DND-41 (cell line): Measurements from ENCODE around the gene ING4.

Experiments used
- ATAC-seq: fragments of 200-7000 bp; cut with Tn5 transposase; 3 replicates; pipeline ENCODE4 v1.9.1; 2021; ENCODE audit warnings: low read depth; ENCODE audit not compliant: insufficient read depth
- DNase-seq: peaks from one replicate; pipeline ENCODE4 v3.0.0-alpha.2; 2020
- H2AFZ ChIP-seq: 2 replicates; pipeline ENCODE4 v1.6.0; 2012; ENCODE audit warnings: low read depth, low read length
- H3K27ac ChIP-seq: 2 replicates; pipeline ENCODE4 v1.5.1; 2012; ENCODE audit warnings: low read length, inconsistent platforms
- H3K27me3 ChIP-seq: fragments of 200-600 bp; sonication (generic); 2 replicates; pipeline ENCODE4 v1.6.0; 2012; ENCODE audit warnings: low read length, mild to moderate bottlenecking, inconsistent platforms; ENCODE audit not compliant: insufficient read depth, poor library complexity
- H3K36me3 ChIP-seq: 2 replicates; pipeline ENCODE4 v1.5.1; 2012; ENCODE audit warnings: low read length, inconsistent platforms; ENCODE audit not compliant: insufficient read depth
- H3K4me1 ChIP-seq: 2 replicates; pipeline ENCODE4 v1.5.1; 2012; ENCODE audit warnings: mild to moderate bottlenecking, low read length; ENCODE audit not compliant: insufficient read depth
- H3K4me2 ChIP-seq: 2 replicates; pipeline ENCODE4 v1.6.0; 2012; ENCODE audit warnings: mild to moderate bottlenecking, moderate library complexity, low read length, inconsistent platforms; ENCODE audit not compliant: insufficient read depth
- H3K4me3 ChIP-seq, 2 experiments: fragments of 200-600 bp in 1 of 2; shearing (Covaris generic) in 1 of 2; 2 replicates each; pipeline ENCODE4 v1.5.1; 2012 to 2016; ENCODE audit warnings: inconsistent platforms in 2 of 2, low read length in 2 of 2, mild to moderate bottlenecking in 2 of 2, low read depth in 1 of 2, moderate library complexity in 1 of 2
- H3K79me2 ChIP-seq: 2 replicates; pipeline ENCODE4 v1.6.0; 2012; ENCODE audit warnings: low read length, inconsistent platforms; ENCODE audit not compliant: insufficient read depth
- H3K9ac ChIP-seq: 2 replicates; pipeline ENCODE4 v1.6.0; 2012; ENCODE audit warnings: low read depth, mild to moderate bottlenecking, inconsistent platforms, low read length, moderate library complexity
- H3K9me3 ChIP-seq: 2 replicates; pipeline ENCODE4 v1.5.1; 2012; ENCODE audit warnings: low read length, moderate library complexity, mild to moderate bottlenecking, inconsistent platforms; ENCODE audit not compliant: insufficient read depth, severe bottlenecking
- H4K20me1 ChIP-seq: 2 replicates; pipeline ENCODE4 v1.6.0; 2012; ENCODE audit warnings: low read length; ENCODE audit not compliant: insufficient read depth
- EZH2 ChIP-seq: IDR thresholded peaks from 3 replicates; pipeline ENCODE4 v1.6.1; 2012; ENCODE audit warnings: borderline replicate concordance, low read depth, mild to moderate bottlenecking, moderate library complexity, low read length, inconsistent platforms; ENCODE audit not compliant: severe bottlenecking
- TF ChIP-seq, protein P1 (sequence below): IDR thresholded peaks from 2 replicates; pipeline ENCODE4 v1.5.1; 2012; ENCODE audit warnings: borderline replicate concordance, low read length, moderate library complexity, mild to moderate bottlenecking; ENCODE audit not compliant: poor library complexity, severe bottlenecking; ENCODE audit errors: extremely low read depth

The ING4 gene

DNA sequence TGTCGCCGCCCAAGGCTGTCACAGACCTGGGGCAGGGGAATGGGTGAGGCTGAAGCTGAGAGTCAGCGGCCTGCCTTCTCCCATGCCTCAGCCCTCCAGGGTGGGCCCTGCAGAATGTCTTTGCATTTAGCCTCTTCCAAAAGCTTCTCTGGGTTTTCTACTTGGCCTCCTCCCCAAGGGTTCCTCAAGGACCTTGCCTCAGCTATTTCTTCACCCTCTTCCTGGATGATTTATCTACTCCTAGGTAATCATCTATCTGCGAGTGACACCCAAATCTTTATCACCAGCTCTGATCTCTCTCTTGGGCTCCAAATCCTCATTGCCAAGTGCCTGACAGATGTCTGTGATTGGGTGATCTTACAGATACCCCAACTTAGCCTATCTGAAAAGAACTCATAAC is 22.4 kb downstream of the ING4 start:
- no peaks in the 10 kb centered on the region for H3K9me3 ChIP-seq
- H3K27ac ChIP-seq, result no peak overlapping the region
- no peak for ATAC-seq
- no peaks in the 10 kb centered on the region for H3K27me3 ChIP-seq
- no peak overlapping the region for H3K4me3 ChIP-seq
- no peaks in the 10 kb centered on the region for H3K79me2 ChIP-seq
- H3K4me2 ChIP-seq, result no peak overlapping the region
- H3K36me3 ChIP-seq, result no peaks in the 10 kb centered on the region
- no peak overlapping the region for H2AFZ ChIP-seq
- peaks cover 3% of the 10 kb centered on the region; the same call in 1 of the 2 replicates for H4K20me1 ChIP-seq
- no peak for TF ChIP-seq EZH2
- TF ChIP-seq, protein P1, sequence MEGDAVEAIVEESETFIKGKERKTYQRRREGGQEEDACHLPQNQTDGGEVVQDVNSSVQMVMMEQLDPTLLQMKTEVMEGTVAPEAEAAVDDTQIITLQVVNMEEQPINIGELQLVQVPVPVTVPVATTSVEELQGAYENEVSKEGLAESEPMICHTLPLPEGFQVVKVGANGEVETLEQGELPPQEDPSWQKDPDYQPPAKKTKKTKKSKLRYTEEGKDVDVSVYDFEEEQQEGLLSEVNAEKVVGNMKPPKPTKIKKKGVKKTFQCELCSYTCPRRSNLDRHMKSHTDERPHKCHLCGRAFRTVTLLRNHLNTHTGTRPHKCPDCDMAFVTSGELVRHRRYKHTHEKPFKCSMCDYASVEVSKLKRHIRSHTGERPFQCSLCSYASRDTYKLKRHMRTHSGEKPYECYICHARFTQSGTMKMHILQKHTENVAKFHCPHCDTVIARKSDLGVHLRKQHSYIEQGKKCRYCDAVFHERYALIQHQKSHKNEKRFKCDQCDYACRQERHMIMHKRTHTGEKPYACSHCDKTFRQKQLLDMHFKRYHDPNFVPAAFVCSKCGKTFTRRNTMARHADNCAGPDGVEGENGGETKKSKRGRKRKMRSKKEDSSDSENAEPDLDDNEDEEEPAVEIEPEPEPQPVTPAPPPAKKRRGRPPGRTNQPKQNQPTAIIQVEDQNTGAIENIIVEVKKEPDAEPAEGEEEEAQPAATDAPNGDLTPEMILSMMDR, result no peak
- DNase-seq, result no peak
- H3K9ac ChIP-seq, result no peak overlapping the region
- H3K4me1 ChIP-seq, result peaks cover 10% of the 10 kb centered on the region

DNA sequence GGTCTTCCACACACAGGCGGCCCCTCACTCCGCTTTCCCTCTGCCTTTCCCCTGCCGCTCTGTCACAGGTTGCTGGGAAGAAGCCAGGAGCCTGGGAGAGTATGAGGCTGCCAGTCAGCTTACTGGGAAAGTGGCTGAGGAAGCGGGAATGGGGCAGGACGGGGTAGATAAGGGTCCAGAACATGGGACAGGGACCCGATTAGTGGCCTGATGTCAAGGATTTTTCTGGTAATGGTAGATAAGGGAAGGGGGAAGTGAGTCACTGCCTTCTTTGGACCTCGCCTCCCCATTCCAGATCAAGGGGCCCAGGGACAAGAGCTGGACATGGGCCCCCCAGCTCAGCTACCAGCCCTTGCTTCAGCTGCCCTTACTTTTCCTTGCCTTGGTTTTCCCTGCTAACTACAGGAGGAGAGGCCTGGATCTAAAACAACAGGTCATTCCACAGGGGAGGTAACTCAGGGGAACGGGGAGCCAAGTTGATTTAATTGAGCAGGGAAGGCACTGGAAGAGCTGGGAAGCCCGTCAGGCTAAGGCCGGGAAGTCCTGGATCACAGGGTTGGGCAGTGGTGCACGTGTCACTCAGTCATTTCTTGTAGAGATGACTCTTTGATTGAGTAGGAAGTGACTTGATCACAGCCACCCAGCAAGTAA is 23.6 kb downstream of the ING4 start:
- H3K4me1 ChIP-seq, result peaks cover 17% of the 10 kb centered on the region

DNA sequence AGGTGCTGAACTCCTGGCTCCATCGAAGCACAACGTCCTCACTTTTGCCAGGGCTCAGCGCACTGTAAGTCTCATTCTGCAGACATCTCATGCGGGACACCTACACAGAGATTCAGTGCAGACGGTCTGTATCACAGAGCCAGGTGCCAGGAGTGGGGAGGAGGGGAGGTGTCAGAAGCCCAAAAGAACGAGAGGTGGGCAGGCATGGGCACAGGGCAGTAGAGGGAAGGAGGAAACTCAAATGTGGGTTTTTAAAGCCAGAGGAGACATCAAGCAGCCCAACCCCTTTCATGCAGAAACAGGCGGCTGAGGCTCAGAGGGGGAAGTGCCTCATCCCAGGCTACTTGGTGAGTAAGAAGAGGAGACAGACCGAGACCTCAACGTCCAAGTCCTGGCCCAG is 24.6 kb downstream of the ING4 start:
- no peak overlapping the region for H2AFZ ChIP-seq
- peaks cover 3% of the 10 kb centered on the region; the same call in 1 of the 2 replicates for H4K20me1 ChIP-seq
- ATAC-seq (no peak), DNase-seq (no peak)
- TF ChIP-seq, protein P1, result no peak
- TF ChIP-seq EZH2, result no peak
- no peak overlapping the region for H3K4me3 ChIP-seq
- no peaks in the 10 kb centered on the region for H3K9me3 ChIP-seq
- H3K79me2 ChIP-seq, result no peaks in the 10 kb centered on the region
- H3K27ac ChIP-seq, result no peak overlapping the region
- no peaks in the 10 kb centered on the region for H3K27me3 ChIP-seq
- no peak overlapping the region for H3K4me2 ChIP-seq
- peaks cover 17% of the 10 kb centered on the region for H3K4me1 ChIP-seq
- no peaks in the 10 kb centered on the region for H3K36me3 ChIP-seq
- H3K9ac ChIP-seq, result no peak overlapping the region

More for the DNA sequence above, 23.6 kb downstream of the ING4 start:
- no peak overlapping the region for H3K27ac ChIP-seq
- no peak overlapping the region for H3K9ac ChIP-seq
- no peaks in the 10 kb centered on the region for H3K36me3 ChIP-seq
- no peak overlapping the region for H3K4me2 ChIP-seq
- DNase-seq (no peak), ATAC-seq (no peak)
- H3K27me3 ChIP-seq, result no peaks in the 10 kb centered on the region
- H3K79me2 ChIP-seq, result no peaks in the 10 kb centered on the region
- no peak overlapping the region for H3K4me3 ChIP-seq
- H2AFZ ChIP-seq, result no peak overlapping the region
- H3K9me3 ChIP-seq, result no peaks in the 10 kb centered on the region
- TF ChIP-seq, protein P1, result no peak
- no peak for TF ChIP-seq EZH2
- peaks cover 3% of the 10 kb centered on the region; the same call in 1 of the 2 replicates for H4K20me1 ChIP-seq
